ENCODE results near the gene MTHFD2.
A peak's percentile ranks its signal among the peaks of the same experiment; 100 is the strongest.
"Not testable (repeated sequence)": the region's sequence is repeated elsewhere in the genome, so short reads cannot be mapped to it uniquely, and the experiment has no call there.

The MTHFD2 gene

GRCh38 chr2:74221091-74221490 lies 22.7 kb downstream of the MTHFD2 start:
- Histone ChIP-seq H3K36me3 (ENCODE audit: insufficient read depth, low read length) (peaks cover 9% of the 10 kb centered on the region), H3K4me3 (ENCODE audit: low read length) (no peak overlapping the region), H3K9me3 (replicated peaks; ENCODE audit: low read length) (no peaks in the 10 kb centered on the region), H3K9ac (ENCODE audit: low read depth, low read length) (no peak overlapping the region), H3K4me2 (ENCODE audit: low read length) (no peak overlapping the region), H3K27me3 (ENCODE audit: control insufficient read depth, insufficient read depth, low read length) (no peaks in the 10 kb centered on the region), H3K4me1 (ENCODE audit: control insufficient read depth, insufficient read depth, low read length) (peaks cover 6% of the 10 kb centered on the region)

- no peak overlapping the region for H3K9ac ChIP-seq (ENCODE audit: low read depth, low read length)
- H3K4me1 ChIP-seq (ENCODE audit: control insufficient read depth, insufficient read depth, low read length) = peaks cover 12% of the 10 kb centered on the region
- H3K36me3 ChIP-seq (ENCODE audit: insufficient read depth, low read length) = peaks cover 9% of the 10 kb centered on the region
- no peak overlapping the region for H3K4me3 ChIP-seq (ENCODE audit: low read length)
- H3K9me3 ChIP-seq (replicated peaks; ENCODE audit: low read length) = no peaks in the 10 kb centered on the region
- no peak overlapping the region for H3K4me2 ChIP-seq (ENCODE audit: low read length)
- no peaks in the 10 kb centered on the region for H3K27me3 ChIP-seq (ENCODE audit: control insufficient read depth, insufficient read depth, low read length)
These were observed 23.3 kb downstream of the MTHFD2 start for GRCh38 chr2:74221604-74222299.

- peaks cover 9% of the 10 kb centered on the region for H3K36me3 ChIP-seq (ENCODE audit: insufficient read depth, low read length)
- no peak overlapping the region for H3K9ac ChIP-seq (ENCODE audit: low read depth, low read length)
- H3K9me3 ChIP-seq (replicated peaks; ENCODE audit: low read length) = no peaks in the 10 kb centered on the region
- no peak overlapping the region for H3K4me2 ChIP-seq (ENCODE audit: low read length)
- peaks cover 15% of the 10 kb centered on the region for H3K4me1 ChIP-seq (ENCODE audit: control insufficient read depth, insufficient read depth, low read length)
- H3K27me3 ChIP-seq (ENCODE audit: control insufficient read depth, insufficient read depth, low read length) = no peaks in the 10 kb centered on the region
- no peak overlapping the region for H3K4me3 ChIP-seq (ENCODE audit: low read length)
These were observed 23.9 kb downstream of the MTHFD2 start for GRCh38 chr2:74222300-74222650.

GRCh38 chr2:74223941-74224770 lies 25.7 kb downstream of the MTHFD2 start:
- H3K36me3 ChIP-seq (ENCODE audit: insufficient read depth, low read length) = no peaks in the 10 kb centered on the region
- no peak overlapping the region for H3K4me2 ChIP-seq (ENCODE audit: low read length)
- H3K9ac ChIP-seq (ENCODE audit: low read depth, low read length) = no peak overlapping the region
- peaks cover 15% of the 10 kb centered on the region for H3K4me1 ChIP-seq (ENCODE audit: control insufficient read depth, insufficient read depth, low read length)
- H3K9me3 ChIP-seq (replicated peaks; ENCODE audit: low read length) = no peaks in the 10 kb centered on the region
- no peak overlapping the region for H3K4me3 ChIP-seq (ENCODE audit: low read length)
- no peaks in the 10 kb centered on the region for H3K27me3 ChIP-seq (ENCODE audit: control insufficient read depth, insufficient read depth, low read length)

GRCh38 chr2:74225698-74226459 lies 27.5 kb downstream of the MTHFD2 start:
- Histone ChIP-seq H3K27me3 (ENCODE audit: control insufficient read depth, insufficient read depth, low read length) (no peaks in the 10 kb centered on the region), H3K9me3 (replicated peaks; ENCODE audit: low read length) (no peaks in the 10 kb centered on the region), H3K4me2 (ENCODE audit: low read length) (peak overlapping the region; percentile 75), H3K36me3 (ENCODE audit: insufficient read depth, low read length) (no peaks in the 10 kb centered on the region), H3K4me1 (ENCODE audit: control insufficient read depth, insufficient read depth, low read length) (peaks cover 15% of the 10 kb centered on the region), H3K9ac (ENCODE audit: low read depth, low read length) (no peak overlapping the region), H3K4me3 (ENCODE audit: low read length) (no peak overlapping the region)

- Histone ChIP-seq H3K4me3 (ENCODE audit: low read length) (peak overlapping the region; percentile 22), H3K27me3 (ENCODE audit: control insufficient read depth, insufficient read depth, low read length) (no peaks in the 10 kb centered on the region), H3K4me1 (ENCODE audit: control insufficient read depth, insufficient read depth, low read length) (peaks cover 15% of the 10 kb centered on the region), H3K9ac (ENCODE audit: low read depth, low read length) (no peak overlapping the region), H3K9me3 (replicated peaks; ENCODE audit: low read length) (no peaks in the 10 kb centered on the region), H3K4me2 (ENCODE audit: low read length) (peak overlapping the region; percentile 75), H3K36me3 (ENCODE audit: insufficient read depth, low read length) (no peaks in the 10 kb centered on the region)
These were observed 28.3 kb downstream of the MTHFD2 start for GRCh38 chr2:74226648-74227213.

DNA sequence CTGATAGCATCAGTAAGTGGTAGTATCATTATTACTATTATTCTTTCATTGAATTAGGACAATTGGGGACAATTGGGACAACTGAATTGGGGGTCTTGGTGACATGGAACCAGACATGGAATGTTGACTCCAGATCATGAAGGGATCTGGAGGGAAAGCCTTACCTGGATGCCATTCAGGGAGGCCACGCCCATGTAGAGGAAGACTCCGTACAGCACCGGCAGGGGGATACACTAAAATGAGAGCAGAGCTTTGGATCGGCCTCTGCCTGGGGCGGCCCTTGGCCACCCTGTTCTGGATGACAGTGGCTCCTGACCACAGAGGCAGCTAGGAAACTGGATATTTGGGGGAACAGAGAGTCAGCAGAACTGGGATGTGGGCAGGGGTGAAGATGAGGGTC lies 29.2 kb downstream of the MTHFD2 start:
- Histone ChIP-seq H3K4me3 (ENCODE audit: low read length) (no peak overlapping the region), H3K9ac (ENCODE audit: low read depth, low read length) (no peak overlapping the region), H3K4me1 (ENCODE audit: control insufficient read depth, insufficient read depth, low read length) (peaks cover 15% of the 10 kb centered on the region), H3K27me3 (ENCODE audit: control insufficient read depth, insufficient read depth, low read length) (no peaks in the 10 kb centered on the region), H3K4me2 (ENCODE audit: low read length) (no peak overlapping the region), H3K36me3 (ENCODE audit: insufficient read depth, low read length) (no peaks in the 10 kb centered on the region), H3K9me3 (replicated peaks; ENCODE audit: low read length) (no peaks in the 10 kb centered on the region)

GRCh38 chr2:74228772-74229171 lies 30.4 kb downstream of the MTHFD2 start:
- no peak overlapping the region for H3K4me2 ChIP-seq (ENCODE audit: low read length)

DNA sequence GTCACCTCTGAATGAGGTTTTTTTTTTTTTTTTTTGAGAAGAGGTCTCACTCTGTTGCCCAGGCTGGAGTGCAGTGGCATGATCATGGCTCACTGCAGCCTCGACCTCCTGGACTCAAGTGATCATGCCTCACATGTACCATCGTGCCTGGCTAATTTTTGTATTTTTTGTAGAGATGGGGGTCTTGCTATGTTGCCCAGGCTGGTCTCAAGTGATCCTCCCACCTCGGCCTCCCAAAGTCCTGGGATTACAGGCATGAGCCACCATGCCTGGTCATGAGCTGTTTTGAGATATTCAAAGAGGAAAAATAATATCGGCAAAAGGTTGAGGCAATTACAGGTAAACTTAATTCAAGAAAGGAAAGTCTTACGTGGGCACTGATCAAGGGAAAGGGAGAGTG lies 31.4 kb downstream of the MTHFD2 start:
- H3K9me3 ChIP-seq (replicated peaks; ENCODE audit: low read length); H3K9ac ChIP-seq (ENCODE audit: low read depth, low read length); H3K4me3 ChIP-seq (ENCODE audit: low read length); H3K27me3 ChIP-seq (ENCODE audit: control insufficient read depth, insufficient read depth, low read length); H3K36me3 ChIP-seq (ENCODE audit: insufficient read depth, low read length); H3K4me2 ChIP-seq (ENCODE audit: low read length); H3K4me1 ChIP-seq (ENCODE audit: control insufficient read depth, insufficient read depth, low read length): not testable (repeated sequence)

More at GRCh38 chr2:74228772-74229171, 30.4 kb downstream of the MTHFD2 start:
- Histone ChIP-seq H3K4me1 (ENCODE audit: control insufficient read depth, insufficient read depth, low read length) (peaks cover 13% of the 10 kb centered on the region), H3K27me3 (ENCODE audit: control insufficient read depth, insufficient read depth, low read length) (no peaks in the 10 kb centered on the region), H3K36me3 (ENCODE audit: insufficient read depth, low read length) (no peaks in the 10 kb centered on the region), H3K4me3 (ENCODE audit: low read length) (no peak overlapping the region), H3K9me3 (replicated peaks; ENCODE audit: low read length) (no peaks in the 10 kb centered on the region), H3K9ac (ENCODE audit: low read depth, low read length) (no peak overlapping the region)

GRCh38 chr2:74232426-74232825 lies 34.0 kb downstream of the MTHFD2 start:
- Histone ChIP-seq H3K4me2 (ENCODE audit: low read length) (no peak overlapping the region), H3K9me3 (replicated peaks; ENCODE audit: low read length) (no peaks in the 10 kb centered on the region), H3K4me1 (ENCODE audit: control insufficient read depth, insufficient read depth, low read length) (no peaks in the 10 kb centered on the region), H3K36me3 (ENCODE audit: insufficient read depth, low read length) (no peaks in the 10 kb centered on the region), H3K4me3 (ENCODE audit: low read length) (no peak overlapping the region), H3K27me3 (ENCODE audit: control insufficient read depth, insufficient read depth, low read length) (peaks cover 4% of the 10 kb centered on the region), H3K9ac (ENCODE audit: low read depth, low read length) (no peak overlapping the region)

DNA sequence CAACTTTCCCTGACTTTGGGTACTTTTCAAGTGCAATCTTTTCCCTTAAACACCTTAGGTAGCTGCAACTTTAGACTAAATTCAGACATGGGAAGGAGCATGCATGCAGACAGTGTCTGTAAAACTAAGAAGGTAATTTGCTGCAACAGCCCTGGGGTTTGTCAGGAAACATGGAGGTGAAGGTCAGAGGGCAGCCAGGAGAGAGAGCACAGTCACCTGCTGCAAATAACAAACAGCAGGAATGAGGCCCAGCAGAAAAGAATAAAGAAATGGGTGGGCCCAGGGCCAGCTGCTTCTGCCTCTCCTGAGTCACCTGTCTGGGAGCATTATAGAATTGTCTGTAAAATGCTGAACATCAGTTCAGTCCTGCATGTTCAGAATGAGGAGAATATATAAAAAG lies 35.2 kb downstream of the MTHFD2 start:
- no peak overlapping the region for H3K9ac ChIP-seq (ENCODE audit: low read depth, low read length)
- no peaks in the 10 kb centered on the region for H3K36me3 ChIP-seq (ENCODE audit: insufficient read depth, low read length)
- no peaks in the 10 kb centered on the region for H3K4me1 ChIP-seq (ENCODE audit: control insufficient read depth, insufficient read depth, low read length)
- no peak overlapping the region for H3K4me3 ChIP-seq (ENCODE audit: low read length)
- H3K9me3 ChIP-seq (replicated peaks; ENCODE audit: low read length) = no peaks in the 10 kb centered on the region
- H3K4me2 ChIP-seq (ENCODE audit: low read length) = no peak overlapping the region
- peaks cover 4% of the 10 kb centered on the region for H3K27me3 ChIP-seq (ENCODE audit: control insufficient read depth, insufficient read depth, low read length)

Measured in skeletal muscle satellite cell (primary cell).